Measurements from ENCODE around the gene NDUFAF8.

Gene NDUFAF8

DNA sequence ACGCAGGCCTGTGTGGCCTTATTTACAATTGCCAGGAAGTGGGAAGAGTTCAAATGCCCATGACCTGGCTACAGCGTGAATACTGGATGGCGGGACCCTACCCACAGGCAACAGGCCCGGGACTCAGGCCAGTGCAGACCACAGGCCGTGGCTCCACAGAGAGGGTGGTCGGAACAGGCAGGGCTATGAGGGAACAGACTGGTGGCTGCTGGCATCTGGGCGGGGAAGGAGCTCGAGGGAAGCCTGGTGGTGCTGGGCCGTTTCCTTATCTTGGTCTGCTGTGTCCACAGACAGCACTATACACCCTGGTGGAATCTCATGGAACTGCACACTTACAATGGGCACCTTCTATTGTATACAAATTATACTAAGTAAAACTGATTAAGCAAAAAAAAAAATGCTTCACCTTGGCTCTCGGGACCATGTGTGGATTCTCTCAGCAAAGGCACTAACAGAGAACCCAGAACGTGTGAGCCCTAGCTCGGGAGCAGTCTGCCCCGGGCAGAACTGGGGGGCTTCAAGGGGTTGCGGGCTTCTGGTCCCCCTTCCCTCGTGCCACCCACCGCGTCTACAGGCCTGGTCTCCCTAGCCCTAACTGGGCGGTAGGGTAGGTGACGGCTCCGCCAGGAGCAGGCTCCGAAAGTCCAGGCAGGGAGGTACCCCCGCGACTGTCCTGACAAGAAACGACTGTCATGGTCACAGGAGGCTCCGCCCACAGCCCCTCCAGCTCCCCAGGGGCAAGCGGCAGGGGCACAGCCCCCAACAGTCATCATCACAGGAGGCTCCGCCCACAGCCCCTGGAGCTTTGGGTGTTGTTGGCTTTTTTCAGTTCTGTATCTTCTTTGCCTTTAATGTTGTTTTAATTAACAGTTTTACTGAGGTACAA, 38.2 kb upstream of the NDUFAF8 start:
- DNase-seq = peak; percentile 89 to 92 (median 91)

GRCh38 chr17:81202318-81202717, 36.8 kb upstream of the NDUFAF8 start:
- no peak for DNase-seq

DNA sequence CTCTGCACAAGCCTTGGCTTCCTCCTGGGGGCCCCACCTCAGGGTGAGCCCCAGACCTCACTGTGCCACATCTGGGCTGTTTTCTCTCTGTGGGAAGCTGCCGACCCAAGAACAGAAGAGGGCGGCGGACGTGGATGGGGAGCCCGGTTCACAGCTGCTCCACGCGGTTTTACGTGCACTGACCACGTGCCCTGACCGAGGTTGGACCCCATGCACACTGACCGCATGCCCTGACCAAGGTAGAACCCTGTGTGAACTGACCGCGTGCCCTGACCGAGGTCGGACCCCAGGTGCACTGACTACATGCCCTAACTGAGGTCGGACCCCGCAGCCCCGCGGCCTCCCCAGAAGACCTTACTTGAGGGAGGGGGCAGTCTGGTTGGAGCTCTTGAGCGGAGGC, 36.0 kb upstream of the NDUFAF8 start:
- no peak for DNase-seq

- DNase-seq = no peak
Observed at GRCh38 chr17:81204578-81204977, 34.5 kb upstream of the NDUFAF8 start.

GRCh38 chr17:81206166-81206565, 33.0 kb upstream of the NDUFAF8 start:
- no peak for DNase-seq

DNA sequence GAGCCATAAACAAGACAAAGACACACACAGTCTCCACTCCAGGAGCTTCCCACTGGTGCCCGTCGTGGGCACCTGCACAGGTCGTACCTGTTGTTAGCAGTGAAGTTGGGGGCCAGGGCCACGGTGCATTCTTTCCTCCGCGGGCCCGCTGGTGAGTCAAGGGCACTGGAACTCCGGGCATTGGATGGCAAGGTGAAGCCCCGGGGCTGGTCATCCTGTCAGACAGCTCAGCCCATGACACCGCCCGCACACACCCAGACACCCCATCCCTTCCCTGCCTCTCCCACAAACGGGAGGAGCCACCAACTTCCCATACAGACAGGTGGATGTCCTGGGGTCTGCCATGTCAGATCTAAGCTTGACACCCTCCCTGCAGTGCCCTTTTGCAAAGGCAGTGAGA, 32.5 kb upstream of the NDUFAF8 start:
- no peak for DNase-seq

GRCh38 chr17:81207610-81208581, 31.2 kb upstream of the NDUFAF8 start:
- peak in 1 of 4 experiments; percentile 23 for DNase-seq

DNA sequence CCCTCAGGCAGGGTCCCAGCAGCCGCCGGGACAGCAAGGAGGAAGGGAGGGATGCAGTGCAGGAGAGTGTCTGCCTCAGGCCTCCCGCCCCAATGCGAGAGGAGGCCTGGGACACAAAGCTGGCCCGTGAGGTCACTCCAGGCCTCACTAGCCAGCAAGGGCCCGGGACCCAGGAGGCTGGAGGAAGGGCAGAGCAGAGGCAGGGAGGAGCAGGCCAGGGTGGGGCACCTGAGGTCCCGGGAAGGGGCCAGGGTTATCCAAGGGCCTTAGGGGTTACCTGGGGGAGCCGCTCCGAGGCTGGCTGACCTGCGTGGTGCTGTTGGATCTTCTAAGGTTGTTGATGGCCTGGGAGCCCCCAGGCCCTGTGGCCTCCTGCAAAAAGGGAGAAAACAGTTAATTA, 30.5 kb upstream of the NDUFAF8 start:
- no peak for DNase-seq

- DNase-seq = no peak
Observed at GRCh38 chr17:81209141-81209540, 30.0 kb upstream of the NDUFAF8 start.

DNA sequence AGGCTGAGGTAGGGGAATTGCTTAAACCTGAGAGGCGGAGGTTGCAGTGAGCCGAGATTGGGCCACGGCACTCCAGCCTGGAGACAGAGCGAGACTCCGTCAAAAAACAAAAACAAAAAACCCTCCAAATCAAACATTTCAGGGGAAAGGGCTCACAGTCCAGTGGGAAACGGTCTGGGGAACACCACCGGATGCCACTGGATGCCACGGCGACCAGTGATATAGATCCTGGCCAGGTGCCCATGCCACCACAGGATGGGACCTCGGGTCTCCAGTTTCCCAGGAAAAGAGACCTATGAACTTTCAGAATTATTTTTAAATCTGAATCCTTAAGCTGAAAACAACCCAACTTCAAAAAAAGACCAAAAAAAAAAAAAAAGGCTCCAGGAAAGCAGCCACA, 28.7 kb upstream of the NDUFAF8 start:
- DNase-seq = no peak

- peak in 3 of 4 experiments; percentile 19 to 44 (median 23) for DNase-seq
Observed at GRCh38 chr17:81210868-81211267, 28.2 kb upstream of the NDUFAF8 start.

GRCh38 chr17:81212365-81212764, 26.8 kb upstream of the NDUFAF8 start:
- no peak for DNase-seq

DNA sequence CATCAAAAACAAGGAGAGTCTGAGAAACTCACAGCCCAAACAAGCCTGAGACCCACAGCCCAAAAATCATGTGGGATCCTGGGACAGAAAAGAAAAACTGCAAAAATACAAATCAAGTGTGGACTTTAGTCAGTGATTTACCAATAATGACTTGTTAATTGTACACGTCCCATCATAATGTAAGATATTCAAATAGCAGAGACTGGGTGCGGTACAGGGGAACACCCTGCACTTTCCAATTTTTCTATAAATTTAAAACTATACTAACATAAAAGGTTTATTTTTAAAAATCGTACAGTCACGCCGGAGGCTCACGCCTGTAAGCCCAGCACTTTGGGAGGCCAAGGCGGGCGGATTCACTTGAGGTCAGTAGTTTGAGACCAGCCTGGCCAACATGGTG, 25.1 kb upstream of the NDUFAF8 start:
- no peak for DNase-seq

DNA sequence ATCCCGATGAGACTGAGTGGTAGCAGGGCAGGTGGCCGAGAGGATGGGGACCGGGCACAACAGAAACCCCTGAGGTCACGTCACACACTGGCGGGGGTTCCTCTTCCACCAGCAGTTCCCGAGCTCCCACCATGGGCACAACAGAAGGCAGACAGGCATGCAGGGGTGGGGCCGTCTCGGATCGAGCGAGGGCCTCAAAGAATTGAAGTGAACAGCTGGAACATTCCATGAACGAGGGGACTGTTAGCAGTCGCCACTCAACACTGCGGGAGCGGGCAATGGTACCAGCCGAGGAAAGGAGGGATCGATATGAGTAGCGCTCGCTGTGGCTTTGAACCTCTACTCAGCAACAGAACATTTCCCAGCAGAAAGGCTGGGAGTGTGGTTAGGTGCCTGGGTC, 21.6 kb upstream of the NDUFAF8 start:
- DNase-seq = no peak

DNA sequence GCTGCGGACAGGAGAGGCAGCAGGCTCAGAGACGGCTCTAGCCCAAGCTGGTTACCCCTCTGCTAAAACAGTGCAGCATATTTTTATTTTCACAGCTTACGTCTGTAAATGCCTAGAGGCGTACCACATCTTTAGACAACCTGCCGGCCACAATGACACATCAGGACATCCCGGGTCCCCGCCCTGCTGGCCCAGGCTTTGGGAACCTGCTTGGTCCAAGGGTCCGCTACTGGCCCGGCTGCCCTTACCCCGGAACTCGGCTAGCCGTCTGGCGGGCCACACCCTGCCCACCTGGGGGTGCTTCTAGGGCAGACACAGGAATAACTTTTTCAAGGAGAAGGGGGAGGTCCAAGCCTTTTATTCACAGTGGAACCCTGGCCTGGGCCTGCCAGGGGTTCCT, 20.7 kb upstream of the NDUFAF8 start:
- no peak for DNase-seq

- DNase-seq = no peak
Observed at GRCh38 chr17:81218991-81219390, 20.1 kb upstream of the NDUFAF8 start.

DNA sequence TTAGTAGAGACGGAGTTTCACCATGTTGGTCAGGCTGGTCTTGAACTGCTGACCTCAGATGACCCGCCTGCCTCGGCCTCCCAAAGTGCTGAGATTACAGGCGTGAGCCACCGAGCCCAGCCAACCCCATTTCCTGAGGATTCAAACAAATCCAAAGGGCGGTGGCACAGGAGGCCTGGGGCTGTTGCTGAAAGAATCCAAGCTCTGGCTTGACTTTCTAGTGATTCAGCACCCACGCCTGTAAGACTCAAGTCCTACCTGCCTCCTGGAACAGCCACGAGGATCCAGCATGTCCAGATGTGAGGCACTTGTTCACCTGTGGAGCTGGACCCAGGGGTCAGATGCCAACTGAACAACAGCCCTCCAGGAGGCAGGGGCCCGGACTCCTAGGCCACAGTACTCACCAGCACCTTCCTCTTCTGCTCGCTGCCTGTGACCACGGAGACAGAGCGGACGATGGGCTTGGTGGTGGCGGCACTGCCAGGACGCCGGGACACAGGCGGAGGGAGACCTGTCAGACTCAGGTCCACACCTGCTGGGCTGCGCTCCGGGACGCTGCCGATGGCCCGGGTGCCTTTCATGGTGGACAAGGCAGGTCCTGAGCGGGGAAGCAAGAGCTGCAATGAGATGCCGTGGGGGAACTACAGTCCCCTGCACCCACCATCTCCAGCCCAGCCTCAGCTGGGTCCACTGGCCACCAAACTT, 19.5 kb upstream of the NDUFAF8 start:
- no peak for DNase-seq

DNA sequence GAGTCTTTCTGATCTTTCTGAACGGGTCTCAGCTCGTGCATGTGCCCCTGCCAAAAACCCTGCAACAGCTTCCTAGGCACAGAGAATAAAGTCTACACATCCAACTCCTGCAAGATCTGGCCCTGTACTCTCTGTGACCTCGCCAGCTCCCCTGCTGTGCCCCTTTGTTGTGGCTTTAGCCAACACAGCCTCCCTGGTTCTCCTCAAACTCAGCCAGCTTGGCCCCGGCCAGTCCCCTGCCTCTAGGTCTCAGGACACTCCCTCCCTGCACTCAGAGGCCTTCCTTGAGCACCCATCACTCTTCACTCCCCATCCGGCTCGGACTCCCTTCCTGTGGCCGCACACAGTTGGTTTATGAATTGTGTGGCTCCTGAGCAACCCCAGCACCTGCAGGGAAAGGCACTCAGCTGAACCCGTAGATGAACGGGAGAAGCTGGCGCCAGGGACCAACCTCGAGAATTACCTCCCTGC, 17.7 kb upstream of the NDUFAF8 start:
- DNase-seq = no peak

GRCh38 chr17:81221842-81222619, 17.1 kb upstream of the NDUFAF8 start:
- DNase-seq = no peak

DNA sequence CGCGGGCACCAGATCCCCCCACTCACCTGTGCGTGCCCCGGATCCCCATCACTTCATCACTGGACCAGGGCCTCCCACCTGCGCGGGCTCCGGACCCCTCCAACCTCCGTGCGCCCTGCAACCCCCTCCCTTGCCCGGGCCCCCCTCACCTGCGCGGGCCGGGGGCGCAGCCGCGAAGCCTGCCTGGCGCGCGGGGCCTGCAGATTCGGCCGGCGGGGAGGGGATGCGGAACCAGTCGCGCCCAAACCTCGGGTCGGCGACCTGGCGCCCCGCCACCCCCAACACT, 16.6 kb upstream of the NDUFAF8 start:
- DNase-seq = no peak

DNA sequence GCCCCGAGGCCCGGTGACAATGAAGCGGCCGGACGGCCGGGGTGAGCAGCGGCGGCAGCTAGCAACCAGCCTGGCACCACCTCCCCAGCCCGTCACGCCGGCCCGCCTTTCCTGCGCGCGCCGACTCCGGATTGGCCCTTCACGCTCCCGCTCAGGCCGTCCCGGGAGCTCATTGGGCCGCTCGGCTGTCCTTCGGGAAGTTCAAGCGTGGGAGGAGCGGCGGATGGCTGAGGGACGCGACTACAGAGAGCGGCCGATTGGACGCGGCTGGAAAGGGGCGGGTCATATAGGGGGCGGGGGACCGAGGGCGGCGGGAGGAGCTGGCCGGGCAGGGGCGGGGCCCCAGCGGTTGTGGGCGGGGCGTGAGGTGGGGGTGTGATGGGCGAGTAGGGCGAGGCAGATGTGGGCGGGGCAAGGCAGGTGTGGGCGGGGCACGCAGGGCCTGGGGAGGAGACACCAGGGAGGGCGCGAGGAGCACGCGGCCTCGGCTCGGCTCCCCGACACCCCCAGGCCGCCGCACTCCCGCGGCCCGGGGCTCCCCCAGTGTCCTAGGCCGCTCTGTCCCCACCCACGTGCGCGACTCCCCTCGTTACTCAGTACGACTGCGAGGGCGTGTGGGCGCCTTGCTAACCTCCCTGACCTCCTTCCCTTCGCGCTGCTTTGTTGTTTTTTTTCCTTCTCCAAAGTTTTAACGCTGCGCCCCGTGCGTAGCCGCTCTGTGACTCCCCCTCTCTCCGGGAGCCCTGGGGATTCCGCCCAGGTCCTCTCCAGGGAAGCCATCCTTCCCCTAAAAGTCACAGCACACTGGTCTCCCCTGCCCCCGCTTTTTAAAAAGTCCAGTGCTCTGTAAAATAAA, 16.0 kb upstream of the NDUFAF8 start, which contains the start of gene CEP131:
Gene CEP131, minus strand, starts transcription at position 60 of the 856 bp plus-strand sequence. CDS start 2,909 bp downstream, outside the sequence.
- DNase-seq = peak; percentile 99 to 100 (median 99)
